ENCODE data around the gene CIDEB. TPM values are rescaled to one million over a fixed set of nuclear protein-coding genes. Genes with fewer than 3 reads are reported as not detected.
A peak's percentile ranks its signal among the peaks of the same experiment; 100 is the strongest.

CIDEB gene
- polyA plus RNA-seq, 3 donors = 24.6 to 28.8 (median 26.5) TPM

DNA sequence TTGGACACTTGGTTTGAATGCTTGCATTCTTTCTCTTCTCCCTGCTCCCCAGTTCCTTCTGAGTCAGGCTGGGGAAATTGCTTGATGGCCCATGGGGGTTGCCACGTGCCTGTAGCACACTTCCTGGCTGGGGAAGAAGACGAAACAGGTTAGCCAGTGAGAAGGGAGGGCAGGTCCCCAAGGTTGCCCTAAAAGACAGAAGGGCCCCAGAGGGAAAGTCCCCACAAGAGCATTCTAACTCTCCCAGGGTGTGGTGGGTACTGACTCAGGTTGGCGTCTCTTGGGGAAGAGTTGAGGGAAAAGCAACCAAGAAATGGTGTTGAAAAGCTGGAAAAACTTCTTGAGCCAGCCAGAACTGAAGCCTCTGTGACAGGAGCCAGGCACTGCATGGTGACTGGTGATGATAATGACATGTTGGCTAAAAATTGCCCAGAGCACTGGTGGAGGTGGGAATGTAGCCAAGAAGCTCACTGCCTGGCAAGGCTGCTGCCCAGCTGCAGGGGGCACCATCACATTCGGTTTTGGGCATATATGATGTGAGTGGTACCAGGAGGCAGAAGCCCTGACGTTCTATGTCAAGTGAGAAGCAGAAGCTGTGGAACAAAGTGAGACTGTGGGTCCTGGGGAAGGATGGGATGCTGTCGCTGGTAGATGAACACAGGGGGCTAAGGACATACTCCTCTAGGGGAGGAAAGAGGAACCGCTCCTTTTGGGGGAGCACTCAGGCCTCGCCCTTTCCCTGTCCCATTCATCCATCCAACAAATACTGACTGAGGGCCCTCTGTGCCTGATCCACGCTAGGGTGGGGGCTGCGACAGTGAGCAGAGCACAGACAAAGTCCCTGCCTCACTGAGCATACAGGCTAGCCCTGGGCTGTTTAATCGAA is 28.2 kb downstream of the CIDEB start:
- DNase-seq (ENCODE audit: extremely low read depth in 1 of 11, low read depth in 9 of 11, low spot score in 4 of 11) = no peak

GRCh38 chr14:24278424-24278823 is 29.4 kb downstream of the CIDEB start:
- DNase-seq (ENCODE audit: extremely low read depth in 1 of 11, low read depth in 9 of 11, low spot score in 4 of 11) = no peak

- DNase-seq (ENCODE audit: extremely low read depth in 1 of 11, low read depth in 9 of 11, low spot score in 4 of 11) = no peak
Observed at GRCh38 chr14:24277606-24278321, 30.0 kb downstream of the CIDEB start.

DNA sequence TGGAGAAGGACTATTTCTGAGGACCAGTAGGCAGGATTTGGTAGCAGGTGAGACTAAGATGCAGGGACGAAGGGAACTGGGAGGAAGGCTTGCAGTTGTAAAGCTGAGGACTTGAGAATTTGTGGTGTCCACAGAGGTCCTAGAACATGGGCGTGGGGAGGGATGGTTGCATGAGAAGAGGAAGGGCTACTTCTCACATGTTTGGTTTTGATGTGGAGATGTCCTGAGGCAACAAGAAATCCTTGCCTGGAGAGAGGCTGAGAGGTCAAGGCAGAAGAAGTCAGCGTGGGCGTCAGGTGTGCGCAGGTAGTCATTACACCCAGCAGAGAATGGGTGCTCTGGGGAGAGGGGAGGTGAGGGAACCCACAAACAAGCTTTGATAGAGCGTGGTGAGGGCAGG is 30.7 kb downstream of the CIDEB start:
- DNase-seq (ENCODE audit: extremely low read depth in 1 of 11, low read depth in 9 of 11, low spot score in 4 of 11) = no peak

DNA sequence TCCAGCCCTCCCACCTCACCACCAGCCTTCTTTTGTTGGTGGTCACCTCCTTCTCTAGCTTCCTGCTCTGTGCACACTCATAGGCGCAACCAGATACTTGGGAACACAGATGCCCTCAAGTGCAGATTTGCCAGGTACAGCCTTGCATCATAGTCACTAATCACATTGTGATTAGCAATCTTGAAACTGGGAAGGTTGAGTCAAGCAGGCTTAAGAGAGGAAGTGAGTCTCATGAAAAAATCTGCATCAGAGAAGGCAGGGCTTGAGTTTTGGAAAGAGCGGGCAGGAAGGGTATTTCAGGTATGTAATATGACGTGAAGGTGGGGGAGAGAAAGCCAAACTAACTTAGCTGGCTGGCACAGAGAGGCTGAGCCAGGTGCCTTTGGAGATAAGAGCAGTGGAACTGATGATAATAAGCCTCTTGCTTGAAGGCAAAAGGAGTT is 33.7 kb downstream of the CIDEB start:
- DNase-seq (ENCODE audit: extremely low read depth in 1 of 11, low read depth in 9 of 11, low spot score in 4 of 11) = no peak

DNA sequence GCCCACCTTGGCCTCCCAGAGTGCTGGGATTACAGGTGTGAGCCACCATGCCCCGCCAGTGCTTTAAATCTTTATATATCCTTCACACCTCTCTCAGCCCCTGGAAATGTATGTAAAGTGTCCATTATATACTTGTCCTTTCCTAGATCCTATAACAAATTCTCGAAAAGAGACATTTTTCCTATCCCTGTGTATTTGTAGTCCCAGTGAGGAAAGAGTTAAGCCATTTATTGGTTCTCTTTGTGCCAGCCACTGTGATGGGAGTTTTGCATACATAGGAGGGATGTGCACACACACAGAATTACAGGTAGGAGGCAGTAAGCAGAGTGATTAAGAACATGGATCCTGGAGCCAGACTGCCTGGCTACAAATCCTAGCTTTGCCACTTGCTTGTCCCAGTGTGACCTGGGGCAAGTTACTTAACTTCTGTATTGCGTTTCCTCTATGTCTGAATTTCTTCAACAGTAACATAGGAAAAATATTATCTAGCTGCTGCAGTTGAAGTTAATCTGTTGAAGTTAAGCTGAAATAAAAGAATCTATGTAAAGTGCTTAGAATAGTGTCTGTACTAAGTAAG is 34.3 kb downstream of the CIDEB start:
- no peak for DNase-seq (ENCODE audit: extremely low read depth in 1 of 11, low read depth in 9 of 11, low spot score in 4 of 11)

- no peak for DNase-seq (ENCODE audit: extremely low read depth in 1 of 11, low read depth in 9 of 11, low spot score in 4 of 11)
Observed at GRCh38 chr14:24272467-24272866, 35.3 kb downstream of the CIDEB start.

GRCh38 chr14:24271834-24272263 is 35.9 kb downstream of the CIDEB start:
- no peak for DNase-seq (ENCODE audit: extremely low read depth in 1 of 11, low read depth in 9 of 11, low spot score in 4 of 11)

DNA sequence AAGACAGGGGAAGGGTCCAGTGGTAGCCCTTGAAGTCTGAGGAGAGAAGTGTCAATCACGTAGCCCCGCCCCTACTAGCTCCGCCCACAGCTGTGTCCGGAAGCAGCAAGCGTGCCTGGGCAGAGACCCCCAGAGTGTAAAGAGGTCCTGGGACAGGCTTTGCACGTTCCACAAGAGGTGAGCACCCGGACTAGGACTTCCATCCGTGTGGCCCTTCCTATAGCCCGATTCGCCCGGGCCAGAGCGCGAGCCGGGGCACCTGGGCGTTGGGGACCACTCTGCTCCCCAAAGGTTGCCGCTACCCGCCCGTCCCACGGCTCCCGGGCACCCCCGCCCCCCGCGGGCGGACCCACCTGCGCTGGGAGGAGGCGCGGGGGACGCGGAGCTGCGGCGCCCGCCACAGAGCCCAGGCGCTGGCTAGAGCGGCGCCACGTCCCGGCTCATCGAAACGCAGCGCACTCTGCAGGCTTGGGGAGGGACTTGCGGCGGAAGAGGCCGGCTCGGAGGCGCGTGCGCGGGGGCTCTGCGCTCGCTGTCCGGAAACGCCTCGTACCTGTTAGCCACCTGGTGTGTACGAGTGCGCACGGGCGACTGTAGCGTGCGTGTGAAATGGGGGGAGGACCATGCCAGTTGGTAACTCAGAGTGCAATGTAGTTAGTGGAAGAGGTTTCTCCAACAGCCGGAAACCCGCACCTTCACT is 36.5 kb downstream of the CIDEB start, which contains the start of gene RABGGTA:
Gene RABGGTA (minus strand): TSS at position 464 of the 700 bp plus-strand sequence. CDS start 482 bp downstream, outside the sequence.
- peak; percentile 70 to 89 (median 86) for DNase-seq (ENCODE audit: extremely low read depth in 1 of 11, low read depth in 9 of 11, low spot score in 4 of 11)

DNA sequence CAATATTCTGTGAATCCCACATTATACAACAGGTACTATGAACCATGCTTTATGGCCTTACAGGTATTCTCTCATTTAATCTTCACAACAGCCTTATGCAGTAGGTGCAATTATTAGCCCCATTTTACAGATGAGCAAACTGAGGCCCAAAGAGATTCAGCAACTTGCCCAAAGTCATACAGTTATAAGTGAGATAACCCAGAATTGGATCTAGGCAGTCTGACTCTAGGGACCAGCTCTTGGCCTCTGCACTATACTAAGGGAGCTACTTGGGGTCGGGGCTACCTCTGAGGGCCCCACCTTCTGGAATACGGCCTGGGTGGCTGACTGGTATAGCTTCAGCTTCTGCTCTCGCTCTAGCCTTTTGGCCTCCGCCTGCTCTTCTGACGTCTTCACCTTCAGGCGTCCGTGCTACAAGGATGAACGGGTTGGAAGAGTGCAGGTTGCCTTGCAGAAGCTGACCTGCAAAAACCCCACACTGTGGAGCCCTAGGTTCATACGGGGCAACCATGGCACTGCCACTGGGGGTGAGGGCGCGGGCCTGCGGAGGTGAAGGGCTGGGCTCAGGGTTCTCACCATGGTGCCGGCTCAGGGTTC is 37.1 kb downstream of the CIDEB start:
- peak in 2 of 11 donors; percentile 5 to 11 for DNase-seq (ENCODE audit: extremely low read depth in 1 of 11, low read depth in 9 of 11, low spot score in 4 of 11)

DNA sequence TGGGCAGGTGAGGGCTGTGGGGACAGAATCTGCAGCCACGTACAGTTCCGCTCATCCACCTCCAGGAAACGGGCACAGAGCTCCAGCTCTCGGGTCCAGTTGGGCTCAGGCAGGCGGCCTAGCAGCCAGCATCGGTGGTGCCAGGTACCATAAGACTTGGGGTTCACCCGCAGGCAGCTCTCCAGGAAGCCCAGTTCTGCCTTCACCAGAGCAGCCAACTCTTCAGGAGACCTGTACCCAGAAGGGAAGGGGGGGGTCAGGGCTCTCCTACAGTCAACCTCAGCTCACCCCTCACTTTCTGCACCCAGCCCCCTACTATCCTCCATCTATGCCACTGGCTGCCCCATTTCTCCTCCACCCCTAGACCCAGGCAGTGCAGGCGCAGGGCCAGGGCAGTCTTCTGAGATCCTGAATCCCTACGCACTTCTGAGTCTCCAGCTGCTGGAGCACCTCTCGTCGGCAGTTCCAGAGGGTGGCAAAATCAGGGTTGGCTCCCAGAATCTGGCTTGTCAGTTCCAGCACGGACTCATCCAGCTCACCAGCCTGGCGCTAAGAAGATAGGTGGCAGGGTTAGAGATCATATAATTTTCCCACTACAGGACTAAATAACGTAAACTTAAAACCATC is 37.8 kb downstream of the CIDEB start:
- no peak for DNase-seq (ENCODE audit: extremely low read depth in 1 of 11, low read depth in 9 of 11, low spot score in 4 of 11)

DNA sequence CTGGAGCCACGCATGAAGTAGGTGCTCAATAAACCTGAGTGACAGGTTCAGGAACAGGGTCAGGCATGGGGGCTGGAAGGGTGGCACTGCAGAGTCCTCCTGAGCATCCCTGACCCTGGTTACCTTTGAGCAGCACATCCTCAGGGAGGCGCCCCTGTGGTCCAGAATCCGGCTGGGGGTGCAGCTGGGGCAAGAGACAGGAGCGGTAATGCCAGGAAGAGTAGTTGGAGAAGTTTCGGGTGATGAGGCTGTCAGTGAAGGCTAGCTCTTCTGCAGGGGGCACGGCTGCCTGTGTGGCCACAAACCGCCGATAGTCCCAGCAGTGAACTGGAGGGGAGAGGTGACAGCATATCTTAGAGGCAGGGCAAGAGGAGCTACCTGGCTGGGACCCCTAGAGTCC is 38.4 kb downstream of the CIDEB start:
- no peak for DNase-seq (ENCODE audit: extremely low read depth in 1 of 11, low read depth in 9 of 11, low spot score in 4 of 11)

DNA sequence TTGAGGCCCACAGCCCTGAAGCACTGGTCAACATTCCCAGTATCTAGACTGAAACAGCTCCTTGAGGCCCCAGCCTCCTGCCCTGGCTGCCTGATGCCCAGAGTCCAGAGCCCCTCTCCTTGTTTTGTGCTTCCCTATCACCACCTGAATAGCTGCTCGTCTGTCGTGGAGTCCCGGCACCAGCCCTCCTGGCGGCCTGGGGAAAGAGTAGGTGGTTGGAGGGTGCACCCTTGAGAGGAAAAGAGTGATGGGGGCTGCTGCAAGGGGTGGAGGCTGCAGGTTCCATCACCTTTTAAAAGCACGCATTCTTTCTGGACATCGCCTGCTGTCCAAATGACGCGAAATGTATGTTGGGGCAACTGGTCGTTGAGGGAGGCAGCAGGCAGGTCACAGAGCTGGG is 39.6 kb downstream of the CIDEB start:
- no peak for DNase-seq (ENCODE audit: extremely low read depth in 1 of 11, low read depth in 9 of 11, low spot score in 4 of 11)

DNA sequence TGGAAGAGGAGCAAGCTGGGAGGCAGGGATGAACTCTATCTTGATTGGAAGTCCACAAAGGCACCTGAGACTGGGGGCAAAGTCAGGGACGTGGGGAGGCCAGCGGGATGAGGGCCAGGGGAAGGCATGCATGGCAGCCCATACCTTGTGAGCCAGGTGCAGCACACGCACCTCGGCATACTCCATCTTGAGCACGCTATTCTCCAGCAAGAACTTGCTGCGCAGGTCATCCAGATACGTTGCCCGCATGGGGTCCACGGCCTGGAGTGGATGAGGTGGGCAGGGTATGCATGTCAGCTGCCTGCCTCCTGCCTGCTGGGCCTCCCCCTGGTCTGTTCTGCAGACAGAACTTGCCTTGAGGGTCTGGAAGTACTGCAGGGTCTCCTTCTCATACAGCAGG is 40.3 kb downstream of the CIDEB start:
- no peak for DNase-seq (ENCODE audit: extremely low read depth in 1 of 11, low read depth in 9 of 11, low spot score in 4 of 11)

DNA sequence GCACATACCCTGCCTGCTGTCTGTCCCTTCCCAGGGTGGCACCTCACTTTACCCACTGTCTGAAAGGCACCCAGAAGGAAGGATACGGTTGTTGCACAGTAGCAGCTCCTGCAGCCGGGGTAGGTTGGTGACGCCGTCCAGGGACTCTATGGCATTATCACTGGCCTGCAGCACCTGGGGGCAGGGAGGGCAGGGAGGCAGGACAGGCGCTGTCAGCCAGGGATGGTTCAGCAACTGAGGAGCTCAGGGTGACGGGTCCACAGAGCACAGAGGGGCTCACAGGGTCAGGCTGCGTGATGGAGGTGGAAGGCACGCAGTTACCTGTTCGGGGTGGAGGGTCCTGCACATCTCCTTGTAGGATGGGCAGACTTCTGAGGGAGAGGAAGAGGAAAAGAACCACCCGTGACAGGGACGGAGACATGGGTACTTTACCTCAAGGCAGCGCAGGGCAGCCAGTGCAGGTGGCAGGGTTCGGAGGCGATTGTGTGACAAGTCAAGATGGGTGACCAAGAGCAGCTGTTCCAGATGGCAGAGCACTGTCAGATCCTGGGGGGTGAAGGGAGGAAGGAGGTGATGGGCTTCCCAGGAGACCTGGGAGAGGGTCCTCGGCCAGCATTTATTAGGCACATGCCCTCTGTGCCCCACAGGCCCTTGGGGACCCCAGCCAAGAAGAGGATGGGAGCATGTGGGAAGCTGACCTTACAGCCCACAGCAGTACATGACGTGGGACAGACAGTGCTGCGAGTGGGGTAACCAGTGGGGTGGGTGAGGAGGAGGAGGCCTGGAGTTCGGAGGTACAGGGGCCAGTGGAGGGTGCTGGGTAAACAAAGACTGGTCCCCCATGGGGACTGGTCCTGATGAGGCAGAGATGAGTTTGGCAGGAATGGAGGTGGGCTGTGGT is 41.2 kb downstream of the CIDEB start:
- no peak for DNase-seq (ENCODE audit: extremely low read depth in 1 of 11, low read depth in 9 of 11, low spot score in 4 of 11)

GRCh38 chr14:24264298-24264697 is 43.5 kb downstream of the CIDEB start:
- no peak for DNase-seq (ENCODE audit: extremely low read depth in 1 of 11, low read depth in 9 of 11, low spot score in 4 of 11)

GRCh38 chr14:24263848-24264247 is 43.9 kb downstream of the CIDEB start:
- DNase-seq (ENCODE audit: extremely low read depth in 1 of 11, low read depth in 9 of 11, low spot score in 4 of 11) = no peak

Data from renal cortex interstitium (tissue), 11 donors.